ENCODE data around the gene KRT15. TPM values are rescaled to one million over a fixed set of nuclear protein-coding genes. Genes with fewer than 3 reads are reported as not detected.

KRT15 gene
- total and polyA plus RNA-seq, 2 of the 8 experiments (the other 6 are each of a cell fraction or from before 2014, with no cell fraction given), result 0.11 to 0.13 TPM

- Histone ChIP-seq H2BK5ac (ENCODE audit: low read depth, low read length) (peak overlapping the region; percentile 81), H4K91ac (replicated peaks; ENCODE audit: insufficient read length, low read length) (no peak overlapping the region), H3K4me1 (replicated peaks in 1 of 4; ENCODE audit: control insufficient read depth in 3 of 4, insufficient read depth in 4 of 4, low read length in 3 of 4) (peaks cover 0 to 19% (median 12%) of the 10 kb centered on the region in 4 experiments; a peak in 6 of 7 replicates), H3K14ac (ENCODE audit: insufficient read length) (no peak overlapping the region), H2BK120ac (replicated peaks; ENCODE audit: low read depth, low read length) (no peak overlapping the region), H3K36me3 (ENCODE audit: control insufficient read depth in 2 of 4, insufficient read depth in 4 of 4, low read length in 3 of 4) (peaks cover 12 to 38% (median 19%) of the 10 kb centered on the region in 4 experiments), H2BK15ac (ENCODE audit: low read length) (no peak overlapping the region), H3K9me3 (ENCODE audit: insufficient read depth in 2 of 2, low read depth in 1 of 2, low read length in 1 of 2) (no peaks in the 10 kb centered on the region), H3K23ac (ENCODE audit: insufficient read length) (no peak overlapping the region), H3K27ac (ENCODE audit: low read depth, low read length) (no peak overlapping the region), H2AK5ac (ENCODE audit: low read depth, low read length) (no peak overlapping the region), H3K27me3 (replicated peaks in 1 of 4; ENCODE audit: control insufficient read depth in 3 of 4, extremely low read depth in 1 of 4, insufficient read depth in 3 of 4, low read length in 3 of 4) (no peaks in the 10 kb centered on the region), H2AFZ (ENCODE audit: low read length) (no peak overlapping the region), H3K4ac (replicated peaks; ENCODE audit: insufficient read length, low read depth, low read length) (no peak overlapping the region), H3K79me2 (ENCODE audit: control insufficient read depth in 1 of 2, insufficient read depth in 2 of 2, low read length in 2 of 2) (peaks cover 0 to 13% of the 10 kb centered on the region in 2 experiments; a peak in 3 of 4 replicates), H3K4me2 (ENCODE audit: insufficient read depth in 1 of 2, low read depth in 2 of 2, low read length in 2 of 2) (no peak overlapping the region), H3K18ac (ENCODE audit: extremely low read depth, low read length) (peak overlapping the region; percentile 19; the same call in 1 of the 2 replicates), H3K9ac (replicated peaks in 1 of 4; ENCODE audit: extremely low read depth in 1 of 4, low read depth in 3 of 4, low read length in 3 of 4) (no peak overlapping the region), H4K5ac (ENCODE audit: insufficient read length, low read depth, low read length) (no peak overlapping the region), H2BK12ac (ENCODE audit: low read depth, low read length) (peak overlapping the region; percentile 50; the same call in 1 of the 2 replicates), H3K56ac (replicated peaks; ENCODE audit: insufficient read length, low read depth, low read length) (no peak overlapping the region), H4K8ac (ENCODE audit: extremely low read depth, insufficient read depth, low read length) (no peak overlapping the region; the same call in 1 of the 2 replicates), H3K79me1 (ENCODE audit: low read depth, low read length) (peaks cover 5% of the 10 kb centered on the region; the same call in 1 of the 2 replicates), H3K23me2 (ENCODE audit: low read depth, low read length) (peaks cover 6% of the 10 kb centered on the region; the same call in 1 of the 2 replicates), H2BK20ac (ENCODE audit: low read length) (no peak overlapping the region), H3K4me3 (ENCODE audit: extremely low read depth in 1 of 4, insufficient read depth in 2 of 4, low read depth in 3 of 4, low read length in 4 of 4) (no peak overlapping the region), H4K20me1 (replicated peaks in 1 of 2; ENCODE audit: control insufficient read depth in 1 of 2, insufficient read depth in 2 of 2, low read length in 2 of 2) (peaks cover 4 to 12% of the 10 kb centered on the region in 2 experiments)
- DNase-seq (ENCODE audit: low read depth in 1 of 2, low spot score in 2 of 2) (no peak), FAIRE-seq (no peak)
- ChIA-PET POLR2A (ENCODE audit: partially characterized antibody) (interaction anchor here (0.6 to 11.0 kb wide), 11 partner anchors 20 to 167 kb away, joined by 3 to 293 read pairs (median 4); partner anchors contain the start of gene KRT35), CTCF (ENCODE audit: partially characterized antibody) (interaction anchor here (0.8 to 4.6 kb wide), 14 partner anchors 10 to 645 kb away, joined by 3 to 34 read pairs (median 4); no protein-coding TSS in a partner anchor)
- 0 out of 3 replicates have a peak, but pooled peaks of 1 of the 2 experiments have one; percentile 7 for TF ChIP-seq POLR2A (IDR thresholded peaks at IDR 0.05; ENCODE audit: control extremely low read depth in 1 of 2, low read depth in 2 of 2, low read length in 2 of 2)
- TF ChIP-seq POLR2AphosphoS5 (IDR thresholded peaks at IDR 0.05; ENCODE audit: low read depth, low read length), result peak; percentile 37; the same call in 1 of the 2 replicates
- peak; percentile 91; the same call in 1 of the 2 replicates for TF ChIP-seq KDM1A (IDR thresholded peaks at IDR 0.05; ENCODE audit: borderline replicate concordance, low read length)
- TF ChIP-seq TAF7 (optimal IDR thresholded peaks at IDR 0.05; ENCODE audit: borderline replicate concordance, low read depth, low read length), result no peak
- no peak for TF ChIP-seq SP2 (IDR thresholded peaks at IDR 0.05; ENCODE audit: low read length)
- TF ChIP-seq TBP (IDR thresholded peaks at IDR 0.05; ENCODE audit: low read depth, low read length), result no peak
- TF ChIP-seq SIX5 (IDR thresholded peaks at IDR 0.05; ENCODE audit: low read depth, low read length), result no peak
- 92% methylated on average over 11 of the region's 12 CpGs; no CpG with 5 or more reads in 1 of the 2 experiments for WGBS, 2 experiments (ENCODE audit: extremely low coverage in 1 of 2, insufficient coverage in 1 of 2, insufficient read length in 1 of 2, insufficient replicate concordance in 2 of 2, low coverage in 1 of 2, low lambda C conversion rate in 2 of 2, missing lambda C conversion rate in 1 of 2)
Observed at GRCh38 chr17:41522301-41523224, 3.9 kb upstream of the KRT15 start.
